Type B pancreatic cell (in vitro differentiated cells): ENCODE results near the gene ZCCHC24. TPM values are rescaled to one million over a fixed set of nuclear protein-coding genes. Genes with fewer than 3 reads are reported as not detected.

ENCODE experiments used
- DNase-seq: peaks from one replicate; pipeline ENCODE4 v3.0.0; 2021; ENCODE audit warnings: mixed read lengths; ENCODE audit not compliant: unreplicated experiment; ENCODE audit errors: extremely low spot score
- H3K27ac Mint-ChIP-seq: 2 replicates; pipeline ENCODE4 v1.8.0; 2021; ENCODE audit warnings: mild to moderate bottlenecking, mixed read lengths
- H3K27me3 Mint-ChIP-seq: 2 replicates; pipeline ENCODE4 v1.8.0; 2021; ENCODE audit warnings: mixed read lengths
- H3K36me3 Mint-ChIP-seq: 2 replicates; pipeline ENCODE4 v1.8.0; 2021; ENCODE audit warnings: mixed read lengths
- H3K4me1 Mint-ChIP-seq: one replicate; pipeline ENCODE4 v1.8.0; 2021; ENCODE audit warnings: mixed read lengths; ENCODE audit not compliant: unreplicated experiment
- H3K4me3 Mint-ChIP-seq: 2 replicates; pipeline ENCODE4 v1.8.0; 2021; ENCODE audit warnings: mild to moderate bottlenecking, mixed read lengths
- H3K9me3 Mint-ChIP-seq: 2 replicates; pipeline ENCODE4 v1.8.0; 2021; ENCODE audit warnings: mixed read lengths
- total RNA-seq: library from RNA; stranded (reverse); gene quantifications from 2 replicates; pipeline ENCODE4 v1.2.1, GENCODE V29; 2021; ENCODE audit warnings: low replicate concordance
- TF ChIP-seq, protein P1 (sequence below): fragments of 200-600 bp; sonication (generic); conservative IDR thresholded peaks from 2 replicates; pipeline ENCODE4 v1.5.0; 2021; ENCODE audit warnings: antibody characterized with exemption, mild to moderate bottlenecking

ZCCHC24 gene
- total RNA-seq, 1 donor from 2014 or later = 29.1 TPM

DNA sequence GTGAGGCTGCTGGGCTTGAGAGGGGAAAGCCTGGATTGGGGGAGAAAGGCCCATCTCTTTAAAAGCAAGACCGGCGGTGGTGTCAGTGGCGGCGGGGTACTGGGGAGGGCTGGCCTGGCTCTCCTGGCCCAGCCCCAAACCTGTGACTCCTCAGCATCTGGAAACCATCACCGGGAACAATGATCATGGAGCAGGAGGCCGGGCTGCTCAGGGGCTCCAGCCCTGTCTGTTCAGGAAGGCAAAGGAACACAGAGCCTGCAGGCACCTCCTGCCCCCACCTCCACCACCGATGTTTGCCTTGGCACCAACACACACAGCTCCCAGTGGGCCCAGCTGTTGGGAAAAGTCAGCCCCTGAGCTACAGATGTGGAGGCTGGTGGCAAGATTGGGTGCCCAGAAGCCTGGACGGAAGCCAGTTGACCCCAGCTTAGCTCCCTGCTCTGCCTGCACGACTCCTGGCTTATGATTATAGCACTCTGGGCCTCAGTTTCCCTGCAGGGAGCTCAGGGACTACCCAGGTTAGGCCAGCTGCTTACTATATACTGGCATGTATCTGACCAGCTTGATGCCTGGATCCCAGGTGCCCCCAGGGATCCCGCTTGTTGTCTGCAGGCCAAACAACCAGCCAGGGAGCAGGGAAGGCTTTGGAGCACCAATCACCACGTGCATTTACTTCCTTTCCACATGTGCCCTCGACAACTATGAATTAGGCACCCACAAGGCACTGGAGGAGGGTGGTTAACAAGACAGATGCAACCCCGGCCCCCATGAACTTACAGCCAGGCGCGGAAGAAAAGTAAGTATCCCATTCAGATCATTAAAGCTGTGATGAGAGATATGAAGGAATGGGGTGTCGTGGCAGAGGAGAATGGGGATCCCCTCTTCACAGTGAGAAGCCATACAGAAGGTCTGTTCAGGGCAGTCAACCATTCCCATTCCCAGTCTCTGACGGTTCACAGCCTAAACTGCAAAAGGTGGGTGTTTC, 37.3 kb downstream of the ZCCHC24 start:
- Mint-ChIP-seq H3K27me3 (peaks cover 3% of the 10 kb centered on the region), H3K4me1 (peaks cover 58% of the 10 kb centered on the region), H3K36me3 (peaks cover 4% of the 10 kb centered on the region), H3K27ac (no peak overlapping the region), H3K4me3 (no peak overlapping the region), H3K9me3 (no peaks in the 10 kb centered on the region)
- DNase-seq = no peak
- TF ChIP-seq, protein P1, sequence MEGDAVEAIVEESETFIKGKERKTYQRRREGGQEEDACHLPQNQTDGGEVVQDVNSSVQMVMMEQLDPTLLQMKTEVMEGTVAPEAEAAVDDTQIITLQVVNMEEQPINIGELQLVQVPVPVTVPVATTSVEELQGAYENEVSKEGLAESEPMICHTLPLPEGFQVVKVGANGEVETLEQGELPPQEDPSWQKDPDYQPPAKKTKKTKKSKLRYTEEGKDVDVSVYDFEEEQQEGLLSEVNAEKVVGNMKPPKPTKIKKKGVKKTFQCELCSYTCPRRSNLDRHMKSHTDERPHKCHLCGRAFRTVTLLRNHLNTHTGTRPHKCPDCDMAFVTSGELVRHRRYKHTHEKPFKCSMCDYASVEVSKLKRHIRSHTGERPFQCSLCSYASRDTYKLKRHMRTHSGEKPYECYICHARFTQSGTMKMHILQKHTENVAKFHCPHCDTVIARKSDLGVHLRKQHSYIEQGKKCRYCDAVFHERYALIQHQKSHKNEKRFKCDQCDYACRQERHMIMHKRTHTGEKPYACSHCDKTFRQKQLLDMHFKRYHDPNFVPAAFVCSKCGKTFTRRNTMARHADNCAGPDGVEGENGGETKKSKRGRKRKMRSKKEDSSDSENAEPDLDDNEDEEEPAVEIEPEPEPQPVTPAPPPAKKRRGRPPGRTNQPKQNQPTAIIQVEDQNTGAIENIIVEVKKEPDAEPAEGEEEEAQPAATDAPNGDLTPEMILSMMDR = no peak

DNA sequence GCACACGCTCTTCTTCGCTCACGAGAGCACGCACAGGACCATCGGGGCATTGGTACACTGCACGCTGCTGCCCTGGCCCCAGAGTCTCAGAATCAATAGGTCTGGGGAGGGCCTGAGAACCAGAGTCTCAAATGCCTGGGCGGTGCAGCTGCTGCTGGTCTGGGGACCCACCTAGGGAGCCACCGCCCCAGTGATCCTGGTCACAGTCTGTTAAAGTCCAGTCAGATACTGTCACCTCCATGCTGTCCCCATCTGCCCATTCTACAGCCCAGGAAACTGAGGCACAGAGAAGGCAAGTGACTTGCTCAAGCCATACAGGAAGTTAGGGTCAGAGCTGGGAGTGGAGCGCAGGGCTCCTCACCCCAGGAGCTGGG, 38.0 kb downstream of the ZCCHC24 start:
- Mint-ChIP-seq H3K27ac (no peak overlapping the region), H3K4me3 (no peak overlapping the region), H3K4me1 (peaks cover 65% of the 10 kb centered on the region)

DNA sequence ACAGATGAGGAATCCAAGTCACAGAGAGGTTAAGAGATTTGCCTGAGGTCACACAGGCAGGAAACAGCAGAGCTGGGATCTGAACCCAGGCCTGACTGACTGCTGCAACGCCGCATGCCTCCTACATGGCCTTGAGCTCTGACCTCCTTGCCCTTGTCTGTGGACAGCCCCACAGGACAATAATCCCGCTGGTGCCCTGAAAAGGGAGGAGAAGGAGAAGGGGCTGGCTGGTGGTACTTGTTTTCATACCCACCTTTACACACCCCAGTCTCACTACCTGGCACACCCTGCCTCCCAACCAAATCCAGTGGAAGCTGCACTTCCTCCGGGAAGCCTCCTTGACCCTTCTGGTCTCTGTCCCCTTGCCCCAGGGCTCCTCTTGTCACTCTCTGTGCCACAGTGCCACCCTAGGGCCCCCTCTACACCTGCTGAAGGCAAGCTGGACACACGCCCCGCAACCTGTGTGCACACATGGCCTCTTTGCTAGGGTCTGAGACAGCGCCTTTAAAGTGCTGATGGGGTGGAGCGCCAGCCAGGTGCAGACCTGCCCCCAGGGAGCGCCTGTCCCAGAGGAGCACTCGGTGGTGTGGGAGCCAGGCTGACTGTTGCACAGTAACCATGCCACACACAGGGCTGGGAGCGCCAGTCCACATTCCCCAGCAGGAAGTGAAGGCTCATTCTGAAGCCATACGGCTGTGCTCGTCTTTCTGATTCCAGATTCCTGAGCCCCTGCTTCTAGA, 38.6 kb downstream of the ZCCHC24 start:
- DNase-seq = no peak
- Mint-ChIP-seq H3K9me3 (no peaks in the 10 kb centered on the region), H3K27me3 (peaks cover 3% of the 10 kb centered on the region), H3K4me1 (peaks cover 65% of the 10 kb centered on the region), H3K27ac (no peak overlapping the region), H3K36me3 (peaks cover 4% of the 10 kb centered on the region), H3K4me3 (no peak overlapping the region)
- TF ChIP-seq, protein P1 = no peak

More for the DNA sequence above, 38.0 kb downstream of the ZCCHC24 start:
- DNase-seq = no peak
- no peaks in the 10 kb centered on the region for H3K9me3 Mint-ChIP-seq
- TF ChIP-seq, protein P1 = no peak
- peaks cover 3% of the 10 kb centered on the region for H3K27me3 Mint-ChIP-seq
- H3K36me3 Mint-ChIP-seq = peaks cover 4% of the 10 kb centered on the region

DNA sequence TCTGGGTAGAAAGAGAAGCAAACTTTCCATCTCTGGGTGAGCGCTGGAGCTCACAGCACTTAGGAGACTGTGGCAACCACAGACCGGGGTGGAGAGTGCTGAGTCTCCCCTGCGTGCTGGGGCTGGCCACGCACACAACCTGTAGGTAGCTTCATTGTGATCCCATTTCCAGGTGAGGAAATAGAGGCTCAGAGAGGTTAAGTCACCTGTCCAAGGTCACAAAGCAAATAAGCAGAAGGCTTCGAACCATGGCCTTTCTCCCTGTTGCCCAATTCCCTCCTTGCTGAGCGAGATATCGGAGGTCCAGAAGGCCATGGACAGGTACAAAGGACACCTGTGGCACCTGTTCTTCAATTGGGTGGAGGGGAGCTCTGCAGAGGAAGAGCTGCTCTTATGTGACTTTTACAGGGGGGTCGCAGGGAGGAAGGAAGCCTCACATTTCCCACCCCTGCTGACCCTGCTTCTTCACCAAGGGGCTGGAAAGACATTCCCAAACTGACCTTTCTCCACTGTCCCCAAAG, 39.4 kb downstream of the ZCCHC24 start:
- Mint-ChIP-seq H3K27me3 (peaks cover 3% of the 10 kb centered on the region), H3K36me3 (peaks cover 4% of the 10 kb centered on the region), H3K4me3 (peak overlapping the region; percentile 59), H3K9me3 (no peaks in the 10 kb centered on the region), H3K4me1 (peaks cover 65% of the 10 kb centered on the region), H3K27ac (peak overlapping the region; percentile 76)
- no peak for DNase-seq
- TF ChIP-seq, protein P1 = no peak

DNA sequence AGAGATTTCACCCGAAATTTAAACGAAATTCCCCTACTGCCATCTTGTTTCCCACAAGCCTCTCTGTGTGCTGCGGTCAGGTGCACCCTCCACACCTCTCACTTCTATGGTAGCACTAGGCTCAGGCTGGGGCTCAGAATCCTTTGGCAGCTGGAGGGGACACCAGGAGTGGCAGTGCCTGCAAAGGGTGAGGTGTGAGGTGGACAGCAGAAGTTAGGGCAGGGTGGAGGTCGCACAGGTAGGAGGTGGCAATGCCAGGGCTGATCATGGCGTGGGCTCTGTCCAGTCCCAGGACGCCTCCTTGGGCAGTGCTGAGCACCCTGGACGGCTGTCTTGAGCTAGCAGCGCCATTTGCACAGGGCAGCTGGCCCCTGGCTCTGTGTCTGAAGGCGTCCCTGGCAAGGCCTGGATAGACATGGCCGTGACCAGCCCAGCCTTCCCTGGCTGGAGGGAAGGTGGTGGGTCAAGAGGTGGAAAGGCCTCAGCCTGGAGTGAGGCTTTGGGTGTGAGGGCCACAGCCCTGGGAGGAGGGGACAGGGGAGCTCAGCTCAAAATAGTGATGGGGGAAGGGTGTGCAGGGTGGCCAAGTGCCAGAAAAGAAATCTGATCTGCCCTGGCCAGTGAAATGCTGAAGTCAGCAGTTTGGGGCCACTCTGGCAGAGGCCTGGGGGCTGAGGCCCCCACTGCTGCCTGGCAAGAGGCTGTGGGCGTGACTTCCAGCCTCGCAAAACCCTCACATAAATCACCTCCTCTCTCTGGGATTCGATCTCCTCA, 40.0 kb downstream of the ZCCHC24 start:
- Mint-ChIP-seq H3K36me3 (peaks cover 4% of the 10 kb centered on the region), H3K27ac (peak overlapping the region; percentile 76), H3K4me3 (peak overlapping the region; percentile 59), H3K9me3 (no peaks in the 10 kb centered on the region), H3K4me1 (peaks cover 62% of the 10 kb centered on the region), H3K27me3 (peaks cover 3% of the 10 kb centered on the region)
- TF ChIP-seq, protein P1 = no peak
- no peak for DNase-seq
